ENCODE data around the gene MKI67.
"Not testable (repeated sequence)": the region's sequence is repeated elsewhere in the genome, so short reads cannot be mapped to it uniquely, and the experiment has no call there.

The MKI67 gene

DNA sequence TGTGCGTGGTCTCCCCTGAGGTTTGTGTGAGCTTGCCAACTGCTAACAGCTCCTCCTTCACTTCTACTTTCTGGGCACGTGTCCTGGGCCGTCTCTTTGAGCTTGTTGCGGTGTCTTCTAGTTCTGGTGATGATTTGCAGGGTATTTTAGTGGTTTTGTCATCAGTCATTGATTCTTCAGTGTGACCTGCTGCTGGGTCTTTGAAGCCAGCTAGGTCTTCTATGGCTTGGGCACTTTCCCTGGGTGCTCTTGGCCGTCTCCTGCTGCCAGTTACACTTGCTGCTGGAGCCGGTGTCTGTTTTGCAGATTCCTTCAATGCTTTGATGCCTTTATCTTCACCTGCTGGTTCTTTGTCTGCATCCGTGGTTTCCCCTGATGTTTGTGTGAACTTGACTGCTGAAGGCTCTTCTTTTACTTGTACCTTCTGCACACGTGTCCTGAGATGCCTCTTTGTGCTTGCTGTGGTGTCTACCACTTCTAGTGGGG, 23.0 kb downstream of the MKI67 start:
- no peak for DNase-seq (ENCODE audit: low spot score)

DNA sequence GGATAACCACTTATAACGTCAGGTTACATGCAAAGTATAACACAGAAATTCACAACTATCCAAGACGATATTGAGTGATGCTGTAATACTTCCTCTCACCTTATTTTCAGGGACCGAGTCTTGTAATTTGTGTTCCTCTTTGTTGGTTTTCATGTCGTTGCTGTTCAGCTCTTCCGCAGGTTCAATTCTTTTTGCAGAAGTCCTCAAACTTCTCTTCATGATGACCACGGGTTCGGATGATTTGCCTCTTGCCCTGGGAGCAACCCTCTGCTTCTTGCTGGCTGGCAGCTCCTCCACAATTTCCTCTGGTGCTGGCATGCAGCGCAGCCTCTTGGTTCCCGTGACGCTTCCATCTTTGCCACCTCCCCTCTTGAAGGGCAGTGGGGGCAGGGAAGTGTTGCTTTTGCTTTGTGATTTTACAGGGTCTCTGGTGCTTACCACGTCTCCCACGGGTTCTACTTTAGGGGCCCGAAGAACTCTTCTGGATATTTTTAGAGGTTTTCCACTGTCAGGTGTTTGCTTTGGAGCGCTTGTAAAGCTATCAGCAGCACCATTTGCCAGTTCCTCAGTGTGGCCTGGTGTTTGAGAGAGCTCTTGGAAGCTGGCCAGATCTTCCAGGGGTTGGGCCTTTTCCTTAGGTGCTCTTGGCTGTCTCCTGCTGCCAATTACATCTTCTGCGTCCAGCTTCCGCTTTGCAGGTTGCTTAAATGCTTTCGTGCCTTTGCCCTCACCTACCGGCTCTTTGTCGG, 23.6 kb downstream of the MKI67 start:
- no peak for DNase-seq (ENCODE audit: low spot score)

DNA sequence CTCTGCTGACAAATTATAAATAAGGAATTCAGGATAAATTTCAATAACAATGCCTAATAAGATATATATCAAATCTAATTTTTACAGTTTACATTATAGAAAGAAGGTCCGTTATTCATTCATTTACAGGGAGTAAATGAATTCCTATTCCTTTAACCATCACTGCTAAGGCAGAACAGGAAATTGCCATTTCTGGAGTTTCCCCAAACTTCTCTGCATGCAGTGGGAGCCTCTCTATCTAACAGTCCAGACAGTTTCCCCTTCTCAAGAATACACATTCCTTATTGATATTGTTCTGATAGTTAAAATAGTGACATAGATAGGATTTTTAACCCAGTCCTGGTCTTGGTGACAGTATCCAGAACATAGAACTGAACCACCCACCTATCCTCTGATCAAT, 24.3 kb downstream of the MKI67 start:
- DNase-seq (ENCODE audit: low spot score), result no peak

DNA sequence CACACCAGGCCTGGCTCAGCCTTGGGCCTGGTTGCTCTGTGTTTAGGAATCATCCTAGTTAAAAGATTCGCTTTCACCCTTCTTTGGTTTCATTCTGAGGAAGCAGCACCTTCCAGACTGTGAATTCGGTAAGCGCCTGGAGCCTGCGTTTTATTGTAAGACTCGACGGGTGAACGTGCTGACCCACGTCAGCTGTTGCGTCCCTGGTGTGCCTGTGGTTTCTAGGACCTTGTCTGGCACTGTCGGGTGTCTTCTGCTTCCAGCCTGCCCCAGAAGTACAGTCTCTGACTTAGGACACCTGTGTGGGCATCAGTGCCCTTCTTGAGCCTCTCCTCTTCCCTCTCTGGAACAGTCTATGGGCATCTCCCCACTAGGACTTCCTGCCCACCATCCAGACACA, 26.3 kb downstream of the MKI67 start:
- no peak for DNase-seq (ENCODE audit: low spot score)

DNA sequence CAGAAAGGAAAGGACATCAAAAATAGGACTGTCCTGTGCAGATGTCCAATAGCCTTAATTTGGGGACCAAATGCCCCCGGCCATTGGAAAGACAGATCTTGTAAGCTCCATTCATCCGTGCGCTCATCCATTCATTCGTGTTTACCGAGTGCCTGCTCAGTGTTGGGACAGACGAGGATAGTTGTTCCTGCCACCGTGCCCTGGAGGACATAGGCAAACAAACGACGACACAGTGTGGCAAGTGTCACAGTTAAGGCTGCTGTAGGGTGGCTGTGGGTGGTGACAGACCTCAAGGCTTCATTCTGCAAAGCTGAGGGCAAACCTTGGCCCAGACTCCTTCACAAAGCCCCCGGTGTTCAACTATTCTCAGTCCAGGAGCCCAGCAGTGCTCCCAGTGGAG, 27.6 kb downstream of the MKI67 start:
- no peak for DNase-seq (ENCODE audit: low spot score)

DNA sequence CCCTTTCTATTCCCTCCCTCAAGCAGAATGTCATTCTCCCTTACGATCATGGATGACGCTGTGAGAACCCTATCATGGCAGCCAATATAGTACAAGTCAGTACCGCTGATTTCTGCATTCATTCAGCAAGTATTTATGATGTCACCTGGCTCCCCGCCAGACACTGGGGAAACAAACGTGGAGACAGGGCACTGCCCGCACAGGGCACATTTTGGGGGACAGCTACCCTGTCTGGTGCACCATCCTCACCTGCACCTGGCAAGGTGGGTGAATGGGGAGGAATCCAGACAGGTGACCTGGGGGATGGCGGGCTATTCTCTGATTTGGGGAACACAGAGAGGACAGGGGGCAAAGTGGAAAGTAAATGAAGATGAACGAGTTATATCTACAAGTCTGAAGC, 28.4 kb downstream of the MKI67 start:
- DNase-seq (ENCODE audit: low spot score), result no peak

DNA sequence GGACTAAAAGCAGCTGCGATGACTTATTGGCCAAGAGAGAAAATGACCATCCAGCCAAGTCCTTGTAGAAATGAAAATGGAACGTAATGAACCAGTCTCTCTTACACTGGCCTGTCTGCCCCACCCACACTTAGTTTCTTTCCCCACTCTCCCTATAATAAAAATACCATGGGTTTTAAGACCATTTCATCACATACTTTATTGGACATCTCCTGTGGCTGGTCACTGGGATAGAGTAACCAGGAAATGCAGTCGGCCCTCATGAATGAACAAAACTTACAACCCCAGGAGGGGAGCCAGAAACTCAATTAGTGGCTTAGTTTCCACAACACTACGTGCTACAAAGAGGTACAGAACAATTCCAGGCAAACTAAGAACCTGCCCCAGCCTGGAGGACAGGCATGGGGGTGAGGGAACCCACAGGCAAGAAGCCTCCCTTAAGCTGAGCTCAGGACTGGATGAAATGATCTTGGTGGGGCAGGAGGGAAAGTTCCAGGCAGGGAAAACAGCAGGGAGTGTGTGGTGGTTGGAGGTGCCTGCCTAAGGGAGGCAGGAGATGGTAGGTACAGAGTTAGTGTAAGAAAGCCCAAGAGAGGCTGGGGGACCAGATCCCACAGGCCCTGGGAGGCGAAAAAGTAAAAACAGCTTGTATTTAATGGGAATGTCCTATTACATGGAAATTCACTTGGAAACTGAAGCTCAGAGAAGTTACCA, 29.6 kb downstream of the MKI67 start:
- no peak for DNase-seq (ENCODE audit: low spot score)

DNA sequence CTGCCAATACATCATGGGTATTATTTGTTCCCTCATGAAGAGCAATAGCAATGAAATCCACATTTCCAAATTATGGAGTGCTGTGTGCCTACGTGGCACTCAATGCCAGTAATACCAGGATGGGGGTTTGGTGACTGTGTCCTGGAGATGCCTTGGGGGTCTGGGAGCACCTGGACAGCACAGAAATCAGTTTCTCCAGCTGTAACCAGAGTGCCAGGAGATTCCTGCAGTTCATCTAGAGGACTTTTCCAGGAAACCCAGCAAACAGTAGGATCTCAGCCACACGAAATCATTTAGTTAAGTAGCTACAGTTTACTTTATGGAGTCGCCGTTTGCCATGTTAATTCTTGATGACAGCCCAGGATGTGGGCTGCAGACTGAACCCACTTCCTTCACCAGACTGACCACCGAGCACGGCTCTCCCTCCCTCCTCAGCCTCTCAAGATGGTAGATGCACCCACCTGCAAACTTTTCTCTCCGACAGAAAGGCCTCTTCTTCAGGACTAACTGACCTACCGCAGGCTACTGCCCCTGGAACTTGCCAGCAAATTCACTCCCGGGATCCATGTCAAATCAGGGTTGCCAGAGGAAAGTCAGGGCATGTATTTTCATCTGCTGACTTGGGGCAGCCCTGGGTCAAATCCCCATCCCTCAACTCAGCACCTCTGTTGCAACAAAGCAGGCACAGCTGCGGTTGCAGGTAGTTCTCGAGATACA, 30.3 kb downstream of the MKI67 start:
- peak; percentile 31 for DNase-seq (ENCODE audit: low spot score)

DNA sequence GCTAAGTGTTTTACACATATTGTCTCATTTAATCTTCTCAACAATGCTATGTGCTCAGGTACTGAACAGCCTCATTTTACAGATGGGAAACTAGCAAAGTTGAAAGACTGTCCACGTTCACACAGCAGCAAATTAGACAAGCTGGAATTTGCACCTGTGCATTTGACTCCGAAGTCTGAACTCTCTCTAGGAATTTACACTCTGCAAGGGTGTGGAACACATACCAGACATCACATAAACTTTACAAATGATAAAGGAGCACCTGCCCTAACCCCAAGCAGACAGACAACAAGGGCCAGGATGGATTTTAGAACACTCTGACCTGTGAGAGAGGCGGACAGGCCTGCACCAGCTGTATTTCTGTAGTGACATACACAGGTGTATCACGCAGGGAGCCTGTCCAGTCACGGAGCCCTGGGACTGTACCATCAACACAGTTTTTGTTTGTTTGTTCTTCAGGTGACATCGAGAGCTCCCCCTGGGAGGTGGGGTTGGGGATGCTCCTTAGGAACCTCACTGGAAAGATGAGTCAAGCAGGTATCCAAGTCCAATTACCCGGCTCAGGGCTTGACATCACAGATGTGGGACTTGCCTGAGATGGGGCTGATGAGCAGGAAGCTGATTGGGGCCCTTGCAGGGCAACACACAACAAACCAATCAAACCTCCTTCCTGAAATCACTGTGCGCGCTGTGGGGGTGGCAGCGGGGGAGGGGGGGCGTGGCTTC, 31.0 kb downstream of the MKI67 start:
- DNase-seq (ENCODE audit: low spot score), result peak; percentile 61

DNA sequence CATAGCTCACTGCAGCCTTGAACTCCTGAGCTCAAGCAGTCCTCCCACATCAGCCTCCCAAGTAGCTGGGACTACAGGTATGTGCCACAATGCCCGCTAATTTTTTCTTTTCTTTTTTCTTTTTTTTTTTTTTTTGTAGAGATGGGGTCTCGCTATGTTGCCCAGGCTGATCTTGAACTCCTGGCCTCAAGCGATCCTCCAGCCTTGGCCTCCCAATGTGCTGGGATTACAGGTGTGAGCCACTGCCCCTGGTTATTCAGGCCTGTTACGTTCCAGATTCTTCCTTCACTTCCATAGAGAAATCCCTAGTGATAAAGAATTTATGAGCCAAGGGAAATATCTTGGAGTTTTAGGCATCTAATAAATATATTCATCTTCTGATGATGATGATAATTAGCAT, 31.6 kb downstream of the MKI67 start:
- DNase-seq (ENCODE audit: low spot score), result not testable (repeated sequence)

DNA sequence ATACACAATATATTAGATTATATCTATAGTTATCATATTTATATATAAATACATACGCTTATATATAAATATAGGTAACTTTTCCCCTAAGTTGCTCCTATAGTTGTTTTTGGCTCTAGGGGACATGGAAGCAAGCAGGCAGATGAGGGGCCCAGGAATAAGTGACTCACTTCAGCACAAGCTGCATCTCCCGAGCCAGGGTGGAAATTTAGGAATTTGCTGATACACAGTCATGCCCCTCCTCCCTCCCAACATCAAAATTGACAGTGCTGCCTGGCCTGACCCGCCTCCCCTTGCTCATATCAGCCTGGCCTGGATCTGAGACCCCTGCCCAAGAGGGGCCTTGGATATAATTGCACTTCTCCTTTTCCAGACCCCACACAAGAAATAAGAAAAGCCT, 33.8 kb downstream of the MKI67 start:
- DNase-seq (ENCODE audit: low spot score), result no peak

DNA sequence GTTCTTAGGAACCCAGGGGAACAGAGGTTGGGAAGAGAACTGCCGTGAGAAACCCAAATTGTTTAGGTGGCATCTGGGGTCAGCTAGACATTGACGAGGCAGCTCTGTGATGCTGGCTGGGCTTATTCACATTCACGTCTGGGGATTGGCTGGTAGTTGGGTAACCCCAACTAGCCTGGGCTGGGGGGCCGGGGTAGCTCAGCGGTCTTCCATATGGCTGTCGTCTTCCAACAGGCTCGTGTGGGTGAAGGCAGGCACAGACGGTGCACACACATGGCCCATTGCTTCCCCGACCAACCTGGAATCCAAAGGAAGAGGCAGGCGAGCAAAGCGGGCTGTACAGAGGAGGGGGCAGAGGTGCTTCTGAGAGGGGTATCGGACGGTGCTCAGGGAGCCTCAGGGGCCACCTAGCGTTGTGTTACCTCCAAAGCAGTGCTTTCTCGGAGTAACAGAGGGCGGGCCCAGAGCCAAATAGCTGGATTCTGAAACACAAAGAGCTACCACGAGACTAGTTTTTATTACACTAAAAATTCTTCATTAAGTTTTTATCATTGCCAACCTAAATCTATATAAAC, 34.5 kb downstream of the MKI67 start:
- no peak for DNase-seq (ENCODE audit: low spot score)

DNA sequence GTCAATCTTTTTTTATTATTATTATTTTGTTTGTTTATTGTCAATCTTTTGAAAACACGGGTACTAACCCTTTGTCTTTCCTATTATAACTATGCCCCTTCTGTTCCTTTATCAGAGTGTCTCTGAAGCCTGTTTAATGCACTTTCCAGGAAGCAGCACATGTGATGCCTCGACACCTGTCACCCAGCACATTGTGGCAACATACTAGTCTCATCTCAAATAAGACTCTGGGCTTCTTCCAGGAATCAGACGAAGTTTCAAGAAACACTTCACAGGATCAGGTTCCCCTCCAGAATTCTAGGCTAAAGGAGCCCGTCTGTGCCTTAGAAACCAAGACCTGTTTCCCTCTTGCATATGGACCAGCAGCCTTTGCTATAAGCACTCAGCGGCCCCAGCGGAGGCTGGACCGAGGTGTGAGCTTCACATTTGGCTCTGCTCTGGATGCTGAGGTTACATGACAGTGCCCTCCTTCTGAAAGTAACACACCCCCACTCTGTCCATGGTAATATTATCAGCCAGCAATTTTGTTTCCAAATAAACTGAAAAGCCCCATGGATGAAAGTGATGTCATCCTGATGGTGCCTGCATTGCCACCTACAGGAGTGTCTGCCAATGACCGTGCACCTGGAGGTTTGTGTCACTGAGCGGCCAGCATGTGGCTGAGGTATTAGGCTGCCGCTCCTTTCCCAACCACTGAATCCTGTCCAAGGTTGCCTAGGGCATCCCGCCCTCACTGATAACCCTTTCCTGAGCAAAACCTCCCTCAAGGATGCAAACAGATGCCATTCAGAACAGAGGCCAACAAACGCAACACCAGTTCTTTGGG, 38.1 kb downstream of the MKI67 start:
- no peak for DNase-seq (ENCODE audit: low spot score)

DNA sequence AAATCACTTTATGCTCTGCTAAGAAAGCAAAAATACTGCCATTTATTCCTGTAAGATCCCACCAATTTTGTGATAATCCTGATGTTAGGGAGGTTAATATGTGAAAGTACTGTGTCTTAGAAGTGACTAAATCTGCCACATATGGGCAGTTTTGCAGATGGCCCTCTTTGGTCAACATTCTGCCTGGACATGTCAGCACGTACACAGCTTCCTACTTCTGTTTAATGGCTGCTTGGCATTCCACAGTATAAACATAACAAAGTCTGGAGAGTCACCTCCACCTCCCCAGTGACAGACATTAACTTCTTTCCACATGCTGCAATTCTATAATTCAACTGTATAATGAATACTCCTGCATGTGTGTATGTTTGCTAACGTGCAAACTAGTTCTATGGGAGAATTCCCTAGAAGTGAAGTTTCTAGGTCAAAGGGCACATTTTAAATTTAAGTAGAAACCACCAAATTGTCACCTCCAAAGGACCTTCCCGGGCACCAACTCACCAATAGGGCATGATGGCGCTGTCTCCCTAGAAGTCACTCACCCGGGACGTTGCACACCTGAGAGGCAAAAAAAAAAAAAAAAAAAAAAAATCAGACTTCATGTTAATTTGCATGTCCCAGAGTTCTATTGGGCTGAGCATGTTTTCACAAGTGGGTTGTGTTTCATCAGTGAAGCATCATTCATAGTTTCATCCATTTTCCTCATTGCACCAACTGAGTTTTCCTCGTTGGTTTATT, 38.9 kb downstream of the MKI67 start:
- DNase-seq (ENCODE audit: low spot score), result no peak

DNA sequence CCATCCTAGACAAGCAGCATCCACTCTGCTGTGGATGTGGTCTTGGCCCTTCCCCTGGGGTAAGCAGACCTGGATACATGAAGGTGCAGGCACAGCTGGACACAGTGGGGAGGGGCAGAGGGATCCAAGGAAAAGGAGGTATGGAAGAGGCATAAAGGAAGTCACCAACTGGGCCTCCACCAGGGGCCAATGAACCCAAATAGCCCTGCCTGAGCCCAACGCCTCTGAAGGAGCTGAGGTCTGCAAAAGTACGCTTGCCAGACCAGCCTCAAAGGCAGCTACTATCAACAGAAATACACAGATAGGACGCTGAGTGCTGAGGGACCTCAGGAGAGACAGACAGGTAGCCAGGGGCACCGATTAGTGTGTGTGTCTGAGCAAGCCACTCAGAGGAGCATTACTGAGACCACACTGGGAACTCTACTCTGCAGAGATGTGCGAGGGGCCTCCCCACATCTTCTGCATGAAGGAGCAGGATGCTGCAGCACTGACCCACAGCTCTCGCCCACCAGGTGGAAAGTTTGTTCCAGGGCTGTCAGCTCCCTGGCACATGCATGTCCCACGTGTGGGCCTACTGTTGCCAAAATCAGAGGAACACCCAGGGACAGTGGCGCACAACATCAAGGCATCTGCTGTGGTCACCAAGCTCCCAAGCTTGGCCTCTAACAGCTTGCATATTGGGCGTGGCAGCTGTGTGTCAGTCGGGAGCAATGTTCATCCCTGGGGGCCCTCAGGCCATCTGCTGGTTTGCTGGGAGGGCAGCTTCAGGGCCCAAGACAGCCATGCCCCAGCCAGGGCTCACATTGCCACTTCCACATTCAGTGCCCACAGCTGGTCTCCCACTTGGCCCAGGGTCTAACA, 40.0 kb downstream of the MKI67 start:
- no peak for DNase-seq (ENCODE audit: low spot score)

DNA sequence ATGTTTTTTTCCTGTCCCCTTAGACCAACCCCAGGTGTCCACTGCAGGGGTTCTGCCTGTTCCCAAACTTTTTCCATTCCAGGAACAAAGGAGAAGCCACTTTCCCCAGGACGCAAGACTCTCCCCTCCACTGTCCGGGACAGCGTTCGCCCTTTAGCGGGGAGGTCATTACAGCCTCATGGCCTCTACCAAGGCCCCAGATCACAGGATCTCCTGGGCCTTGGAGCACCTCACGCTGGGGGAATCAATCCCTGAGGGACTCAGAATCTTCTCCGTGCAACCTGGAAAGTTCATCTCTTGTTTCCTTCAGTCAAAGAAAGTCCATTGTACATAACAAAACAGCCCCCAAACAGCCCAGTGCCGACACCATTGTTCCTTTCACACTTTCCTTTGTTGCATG, 41.2 kb downstream of the MKI67 start:
- DNase-seq (ENCODE audit: low spot score), result no peak

DNA sequence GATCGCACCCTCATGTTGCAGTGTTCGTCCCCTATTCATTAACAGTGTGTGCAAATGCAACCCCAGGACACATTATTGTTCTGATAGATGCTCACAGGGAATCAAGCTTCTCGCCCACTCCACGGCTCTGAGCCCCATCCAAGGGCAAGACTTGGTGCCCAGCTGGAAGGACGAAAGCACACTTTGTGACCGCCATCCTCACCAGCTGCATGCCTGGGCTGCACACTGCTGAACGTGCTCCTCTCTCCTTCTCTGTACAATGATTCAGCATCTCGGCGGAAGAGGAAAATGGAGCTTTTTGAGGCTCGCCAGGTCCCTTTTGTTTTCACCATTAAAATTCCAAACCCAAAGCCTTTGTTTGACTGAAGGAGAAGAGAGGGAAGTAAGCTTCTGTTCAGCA, 41.9 kb downstream of the MKI67 start:
- DNase-seq (ENCODE audit: low spot score), result no peak

DNA sequence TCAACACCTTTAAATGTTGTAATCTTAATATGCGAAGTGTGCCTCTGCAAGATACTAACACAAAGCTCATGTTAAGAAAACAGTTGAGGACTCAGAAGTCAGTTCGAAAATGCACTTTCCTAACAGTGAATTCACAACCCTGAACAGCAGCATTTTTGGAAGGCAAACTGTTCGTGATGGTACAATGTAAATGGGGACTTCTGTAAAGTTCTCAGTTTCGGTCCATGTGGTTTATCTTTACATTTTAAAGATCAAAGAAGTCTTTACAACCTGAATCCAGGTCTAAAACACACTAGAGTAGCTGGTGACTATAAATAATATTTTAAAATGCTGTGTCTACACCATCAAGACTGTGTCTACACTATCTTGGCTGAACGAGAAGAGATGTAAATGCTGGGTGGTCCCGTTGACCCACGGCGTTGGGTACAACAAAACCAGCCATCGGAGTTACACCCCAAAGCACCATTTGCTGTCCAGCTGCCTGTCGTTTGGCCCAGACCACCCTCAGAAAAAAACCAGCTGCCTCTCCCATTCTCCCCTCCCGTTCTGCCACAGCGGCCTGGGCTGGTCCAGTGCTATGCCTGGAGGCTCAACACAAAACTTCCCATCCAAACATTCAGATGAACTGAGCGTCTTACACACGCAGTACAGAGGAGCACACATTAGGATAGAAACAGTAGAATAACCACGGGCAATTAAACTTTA, 42.9 kb downstream of the MKI67 start:
- no peak for DNase-seq (ENCODE audit: low spot score)

DNA sequence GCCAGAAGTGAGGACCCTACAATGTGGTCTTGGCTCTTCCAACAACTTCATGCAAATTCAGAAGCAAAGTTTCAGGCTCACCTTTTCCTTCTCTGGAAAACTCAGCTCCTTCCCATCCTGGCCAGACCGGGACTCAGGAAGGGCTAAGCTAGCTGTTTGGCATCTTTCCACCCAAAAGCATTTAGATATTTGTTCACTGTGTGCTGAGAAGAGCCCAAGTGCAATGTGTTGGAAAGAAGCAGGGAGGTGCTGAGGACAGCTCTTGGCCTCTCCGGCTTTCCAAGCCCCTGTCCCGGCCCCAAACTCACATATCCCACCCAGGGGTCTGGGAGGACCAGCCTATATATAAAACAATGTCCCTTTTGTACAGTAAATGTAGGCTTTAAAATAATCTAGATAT, 44.5 kb downstream of the MKI67 start:
- DNase-seq (ENCODE audit: low spot score), result no peak
